K562 (cell line): Measurements from ENCODE around the gene ZDHHC11. TPM values are rescaled to one million over a fixed set of nuclear protein-coding genes. Genes with fewer than 3 reads are reported as not detected.
A peak's percentile ranks its signal among the peaks of the same experiment; 100 is the strongest.

Source experiments
- ARID1B ChIP-seq: fragments of 450-650 bp; IDR thresholded peaks from 2 replicates; pipeline ENCODE4 v1.6.1; 2016; ENCODE audit warnings: antibody characterized with exemption, mild to moderate bottlenecking, inconsistent platforms
- BCOR ChIP-seq: fragments of 450-650 bp; IDR thresholded peaks from 2 replicates; pipeline ENCODE4 v1.6.1; 2016
- CBX1 ChIP-seq: sonication (generic); IDR thresholded peaks from 2 replicates; pipeline ENCODE4 v1.6.1; 2016; ENCODE audit warnings: antibody characterized with exemption, low read depth, mild to moderate bottlenecking
- CBX3 ChIP-seq, 2 experiments: IDR thresholded peaks; 1 replicate in 1 of 2; 2 replicates in 1 of 2; pipeline ENCODE4 v1.6.1; 2012; ENCODE audit warnings: inconsistent platforms in 2 of 2, low read length in 2 of 2, borderline replicate concordance in 1 of 2, control low read depth in 1 of 2
- CREBBP ChIP-seq: IDR thresholded peaks from one replicate; pipeline ENCODE4 v1.6.1; 2012; ENCODE audit warnings: low read depth, mild to moderate bottlenecking, control low read depth, inconsistent platforms, low read length
- ELF2 ChIP-seq: fragments of 250-450 bp; sonication (Bioruptor Pico); IDR thresholded peaks from 2 replicates; pipeline ENCODE4 v1.5.0; 2021; ENCODE audit warnings: mild to moderate bottlenecking
- HEY1 ChIP-seq: fragments of 250-450 bp; sonication (Bioruptor Pico); IDR thresholded peaks from 2 replicates; pipeline ENCODE4 v1.5.0; 2020; ENCODE audit warnings: mild to moderate bottlenecking, moderate library complexity, borderline replicate concordance
- ID3 ChIP-seq, 2 experiments: fragments of 250-450 bp in 1 of 2; fragments of 450-650 bp in 1 of 2; sonication (Bioruptor Pico) in 1 of 2; IDR thresholded peaks; 2 replicates each; pipeline versions ENCODE4 v1.6.1 to v1.8.0; 2016 to 2021; ENCODE audit warnings: mild to moderate bottlenecking in 2 of 2, moderate library complexity in 2 of 2, missing compliant biosample characterization in 1 of 2, missing genetic modification characterization in 1 of 2
- NFE2 ChIP-seq: IDR thresholded peaks from 2 replicates; pipeline ENCODE4 v1.6.1; 2014; ENCODE audit warnings: antibody characterized with exemption, low read depth
- SUPT5H ChIP-seq: fragments of 450-650 bp; IDR thresholded peaks from 2 replicates; pipeline ENCODE4 v1.6.1; 2016
- ZNF140 ChIP-seq: fragments of 250-450 bp; sonication (Bioruptor Pico); IDR thresholded peaks from 2 replicates; pipeline ENCODE4 v1.8.0; 2021; ENCODE audit warnings: moderate library complexity, mild to moderate bottlenecking, inconsistent platforms
- ZNF76 ChIP-seq: fragments of 250-450 bp; sonication (Bioruptor Pico); IDR thresholded peaks from 2 replicates; pipeline ENCODE4 v1.4.0; 2020; ENCODE audit warnings: mild to moderate bottlenecking, moderate library complexity, borderline replicate concordance
- polyA plus RNA-seq, 8 experiments: library from polyadenylated mRNA; depleted of rRNA in 4 of 8; stranded (reverse) in 5 of 8; unstranded in 3 of 8; fragments of >200 nt; fragmentation: Nextera tagmentation in 2 of 8; fragmentation: Illumina TruSeq in 1 of 8; extraction: Ambion mirVana in 2 of 8; extraction: Trizol in 1 of 8; gene quantifications; 2 replicates each; pipeline versions ENCODE4 v1.2.1 to v1.2.3, GENCODE V29; 2011 to 2014; ENCODE audit warnings: inconsistent platforms in 1 of 8, missing spikeins in 1 of 8
- total RNA-seq, 7 experiments: library from RNA; depleted of rRNA in 6 of 7; stranded (reverse); fragments of >200 nt in 6 of 7; fragmentation: Illumina TruSeq in 2 of 7; extraction: Trizol in 2 of 7; gene quantifications; 2 replicates each; pipeline versions ENCODE4 v1.2.1 to v1.2.3, GENCODE V29; 2011 to 2021; ENCODE audit warnings: low replicate concordance in 1 of 7

ZDHHC11 gene
- total and polyA plus RNA-seq, 9 of the 15 experiments (the other 6 are each of a cell fraction or from before 2014, with no cell fraction given): 0.07 to 2.3 (median 0.52) TPM

- TF ChIP-seq CBX1: no peak
- no peak for TF ChIP-seq NFE2
- TF ChIP-seq BCOR: no peak
- TF ChIP-seq ARID1B: peak; percentile 21; the same call in 1 of the 2 replicates
- no peak for TF ChIP-seq ID3 (CRISPR knock-in tag; IDR thresholded peaks at IDR 0.05)
- TF ChIP-seq ID3 (tag; IDR thresholded peaks at IDR 0.05): no peak
- peak; percentile 63 for TF ChIP-seq SUPT5H
- no peak for TF ChIP-seq ELF2 (CRISPR knock-in tag)
- TF ChIP-seq ZNF76: no peak
- no peak for TF ChIP-seq HEY1
- TF ChIP-seq CBX3 (IDR thresholded peaks at IDR 0.05; ENCODE audit: borderline replicate concordance in 1 of 2, low read length in 2 of 2): no peak
- no peak for TF ChIP-seq ZNF140 (CRISPR knock-in tag)
- no peak for TF ChIP-seq CREBBP
These were observed 6.0 kb upstream of the ZDHHC11 start (continued) for GRCh38 chr5:856531-857425.
